H9 (cell line): ENCODE results near the gene S1PR3. TPM values are rescaled to one million over a fixed set of nuclear protein-coding genes. Genes with fewer than 3 reads are reported as not detected.
A peak's percentile ranks its signal among the peaks of the same experiment; 100 is the strongest.

Source experiments
- DNase-seq: peaks from one replicate; pipeline ENCODE4 v3.0.0-alpha.2; 2017
- H2AFZ ChIP-seq: one replicate; pipeline ENCODE4 v1.6.1; 2013; ENCODE audit warnings: mild to moderate bottlenecking, low read length, control low read depth, moderate library complexity
- H2AK5ac ChIP-seq: 2 replicates; pipeline ENCODE4 v1.6.1; 2013; ENCODE audit warnings: low read length, control low read depth, mixed read lengths; ENCODE audit not compliant: insufficient read length
- H2BK120ac ChIP-seq: one replicate; pipeline ENCODE4 v1.6.1; 2013; ENCODE audit warnings: low read depth, mild to moderate bottlenecking, low read length, control low read depth, inconsistent platforms; ENCODE audit not compliant: poor library complexity, severe bottlenecking
- H2BK12ac ChIP-seq: 2 replicates; pipeline ENCODE4 v1.6.1; 2013; ENCODE audit warnings: low read length, control low read depth, mixed read lengths, low read depth; ENCODE audit not compliant: insufficient read length
- H2BK15ac ChIP-seq: 2 replicates; pipeline ENCODE4 v1.6.1; 2013; ENCODE audit warnings: low read depth, low read length, control low read depth
- H2BK20ac ChIP-seq: one replicate; pipeline ENCODE4 v1.6.1; 2013; ENCODE audit warnings: low read depth, mild to moderate bottlenecking, low read length, control low read depth, inconsistent platforms; ENCODE audit not compliant: poor library complexity, severe bottlenecking
- H2BK5ac ChIP-seq: 2 replicates; pipeline ENCODE4 v1.6.1; 2013; ENCODE audit warnings: low read length, control low read depth, mixed read lengths; ENCODE audit not compliant: insufficient read length
- H3K14ac ChIP-seq: 2 replicates; pipeline ENCODE4 v1.6.1; 2013; ENCODE audit warnings: low read length, control low read depth; ENCODE audit not compliant: insufficient read depth
- H3K18ac ChIP-seq: 2 replicates; pipeline ENCODE4 v1.6.1; 2013; ENCODE audit warnings: low read depth, mild to moderate bottlenecking, mixed read lengths, low read length, control low read depth; ENCODE audit not compliant: insufficient read length
- H3K23ac ChIP-seq: 2 replicates; pipeline ENCODE4 v1.6.1; 2013; ENCODE audit warnings: low read length, control low read depth, mixed read lengths, low read depth; ENCODE audit not compliant: insufficient read length
- H3K23me2 ChIP-seq: 2 replicates; pipeline ENCODE4 v1.6.1; 2013; ENCODE audit warnings: low read depth, mild to moderate bottlenecking, mixed read lengths, low read length, control low read depth; ENCODE audit not compliant: insufficient read length, poor library complexity, severe bottlenecking
- H3K27ac ChIP-seq: 2 replicates; pipeline ENCODE4 v1.5.1; 2013; ENCODE audit warnings: low read length, control low read depth, mixed read lengths, low read depth; ENCODE audit not compliant: insufficient read length
- H3K27me3 ChIP-seq: 2 replicates; pipeline ENCODE4 v1.6.1; 2013; ENCODE audit warnings: low read length, control low read depth, inconsistent platforms; ENCODE audit not compliant: insufficient read depth
- H3K4ac ChIP-seq: 2 replicates; pipeline ENCODE4 v1.6.1; 2013; ENCODE audit warnings: low read depth, mild to moderate bottlenecking, control low read depth, inconsistent platforms, low read length, moderate library complexity
- H3K4me1 ChIP-seq: 2 replicates; pipeline ENCODE4 v1.6.1; 2013; ENCODE audit warnings: low read length, control low read depth, inconsistent platforms; ENCODE audit not compliant: insufficient read depth
- H3K4me2 ChIP-seq: 2 replicates; pipeline ENCODE4 v1.6.1; 2013; ENCODE audit warnings: low read length, control low read depth, mixed read lengths; ENCODE audit not compliant: insufficient read length, insufficient read depth
- H3K56ac ChIP-seq: 2 replicates; pipeline ENCODE4 v1.6.1; 2013; ENCODE audit warnings: low read depth, mild to moderate bottlenecking, mixed read lengths, low read length, control low read depth; ENCODE audit not compliant: insufficient read length
- H3K79me1 ChIP-seq: 2 replicates; pipeline ENCODE4 v1.6.1; 2013; ENCODE audit warnings: low read depth, mild to moderate bottlenecking, moderate library complexity, low read length, control low read depth, inconsistent platforms; ENCODE audit not compliant: insufficient read depth, poor library complexity, severe bottlenecking
- H3K79me2 ChIP-seq: 2 replicates; pipeline ENCODE4 v1.6.1; 2013; ENCODE audit warnings: low read length, control low read depth, inconsistent platforms; ENCODE audit not compliant: insufficient read depth
- H3K9ac ChIP-seq: 2 replicates; pipeline ENCODE4 v1.6.1; 2013; ENCODE audit warnings: low read length, control low read depth, mixed read lengths; ENCODE audit not compliant: insufficient read length; ENCODE audit errors: extremely low read depth
- H3K9me3 ChIP-seq: one replicate; pipeline ENCODE4 v1.6.1; 2013; ENCODE audit warnings: low read depth, low read length, inconsistent platforms; ENCODE audit not compliant: control insufficient read depth
- H3T11ph ChIP-seq: one replicate; pipeline ENCODE4 v1.6.1; 2013; ENCODE audit warnings: mild to moderate bottlenecking, low read length, control low read depth, inconsistent platforms
- H4K20me1 ChIP-seq: one replicate; pipeline ENCODE4 v1.6.1; 2013; ENCODE audit not compliant: control insufficient read depth, insufficient read length, insufficient read depth
- H4K5ac ChIP-seq: 2 replicates; pipeline ENCODE4 v1.6.1; 2013; ENCODE audit warnings: low read depth, mild to moderate bottlenecking, mixed read lengths, low read length, control low read depth; ENCODE audit not compliant: insufficient read length
- H4K8ac ChIP-seq: replicated peaks from 2 replicates; pipeline ENCODE4 v1.6.1; 2013; ENCODE audit warnings: low read length, control low read depth, mixed read lengths, low read depth; ENCODE audit not compliant: insufficient read length
- H4K91ac ChIP-seq: 2 replicates; pipeline ENCODE4 v1.6.1; 2013; ENCODE audit warnings: low read depth, mild to moderate bottlenecking, moderate library complexity, mixed read lengths, low read length, control low read depth; ENCODE audit not compliant: insufficient read length
- H3K27ac Mint-ChIP-seq, 3 experiments: 2 replicates in 2 of 3; 3 replicates in 1 of 3; pipeline ENCODE4 v1.8.0; 2020 to 2021; ENCODE audit warnings: mixed read lengths in 3 of 3, mild to moderate bottlenecking in 1 of 3, moderate library complexity in 1 of 3
- H3K27me3 Mint-ChIP-seq: 2 replicates; pipeline ENCODE4 v1.8.0; 2021; ENCODE audit warnings: low read depth, mild to moderate bottlenecking, moderate library complexity, mixed read lengths
- H3K36me3 Mint-ChIP-seq, 3 experiments: 2 replicates in 2 of 3; 3 replicates in 1 of 3; pipeline ENCODE4 v1.8.0; 2020 to 2021; ENCODE audit warnings: low read depth in 3 of 3, mixed read lengths in 3 of 3; ENCODE audit not compliant: insufficient read depth in 1 of 3
- H3K4me1 Mint-ChIP-seq, 2 experiments: 2 replicates each; pipeline ENCODE4 v1.8.0; 2020; ENCODE audit warnings: mixed read lengths in 2 of 2
- H3K4me3 Mint-ChIP-seq, 2 experiments: 2 replicates in 1 of 2; 3 replicates in 1 of 2; pipeline ENCODE4 v1.8.0; 2020 to 2021; ENCODE audit warnings: mild to moderate bottlenecking in 2 of 2, mixed read lengths in 2 of 2, moderate library complexity in 1 of 2
- H3K9me3 Mint-ChIP-seq, 2 experiments: 2 replicates in 1 of 2; 3 replicates in 1 of 2; pipeline ENCODE4 v1.8.0; 2020; ENCODE audit warnings: mild to moderate bottlenecking in 2 of 2, mixed read lengths in 2 of 2, moderate library complexity in 1 of 2
- CTCF ChIP-seq: fragments of 200-600 bp; sonication (generic); conservative IDR thresholded peaks from 3 replicates; pipeline ENCODE4 v1.8.0; 2021; ENCODE audit warnings: antibody characterized with exemption, mild to moderate bottlenecking
- WGBS: extraction: QIAGEN DNeasy Blood & Tissue Kit; methylation state at CpG from one replicate; pipeline ENCODE4 v1.1.7; 2013; ENCODE audit warnings: missing lambda C conversion rate, low lambda C conversion rate, mixed read lengths; ENCODE audit not compliant: insufficient read length; ENCODE audit errors: extremely low coverage; 5-methylcytosine and 5-hydroxymethylcytosine counted together
- total RNA-seq: library from RNA; stranded (reverse); gene quantifications from 2 replicates; pipeline ENCODE4 v1.2.1, GENCODE V29; 2021

S1PR3 gene
- total RNA-seq, 1 experiment from 2014 or later, result 3.3 TPM

DNA sequence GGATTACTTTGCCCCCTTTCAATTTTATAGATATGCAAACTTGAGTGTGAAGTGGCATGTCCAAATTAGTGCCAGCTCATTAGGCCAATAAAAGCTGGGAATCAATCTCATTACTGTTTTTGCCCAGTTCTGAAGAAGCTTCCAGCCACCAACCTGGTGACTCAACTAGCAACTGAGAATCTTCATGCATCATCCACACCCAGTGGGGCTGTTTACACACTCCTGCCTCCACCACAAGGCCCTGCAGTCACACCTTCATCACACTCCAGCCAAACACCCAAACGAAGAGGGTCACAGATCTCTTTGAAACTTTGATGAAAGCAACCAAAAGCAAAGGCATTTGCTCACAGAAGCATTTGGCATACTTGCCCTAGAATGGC lies 41.3 kb upstream of the S1PR3 start:
- H3K4me2 ChIP-seq, result no peak overlapping the region
- no peaks in the 10 kb centered on the region for H3K9me3 Mint-ChIP-seq
- no peak for DNase-seq
- no peak overlapping the region for H2BK120ac ChIP-seq
- no peak overlapping the region for H2AFZ ChIP-seq
- H3K4me3 Mint-ChIP-seq, result no peak overlapping the region
- no peaks in the 10 kb centered on the region; the same call in 1 of the 2 replicates for H3K27me3 Mint-ChIP-seq
- no peak for TF ChIP-seq CTCF
- H3K23ac ChIP-seq, result no peak overlapping the region
- no peak overlapping the region for H3K56ac ChIP-seq
- no peaks in the 10 kb centered on the region for H3K23me2 ChIP-seq
- no peaks in the 10 kb centered on the region for H3K36me3 Mint-ChIP-seq
- H3K9ac ChIP-seq, result no peak overlapping the region
- H2BK5ac ChIP-seq, result no peak overlapping the region
- no peaks in the 10 kb centered on the region for H3K9me3 ChIP-seq
- no peak overlapping the region for H3K27ac Mint-ChIP-seq
- H3K18ac ChIP-seq, result no peak overlapping the region
- H4K5ac ChIP-seq, result no peak overlapping the region
- H3K79me2 ChIP-seq, result no peaks in the 10 kb centered on the region
- peak overlapping the region; percentile 41; the same call in 1 of the 2 replicates for H3K14ac ChIP-seq
- H3K4me1 ChIP-seq, result no peaks in the 10 kb centered on the region; the same call in 1 of the 2 replicates
- no peak overlapping the region for H2BK12ac ChIP-seq
- H3K27ac ChIP-seq, result no peak overlapping the region
- no peak overlapping the region for H2BK15ac ChIP-seq
- peaks cover 8 to 16% of the 10 kb centered on the region in 2 experiments for H3K4me1 Mint-ChIP-seq
- WGBS, result no CpG with 5 or more reads among the region's 1 CpG
- no peaks in the 10 kb centered on the region for H3K79me1 ChIP-seq
- no peak overlapping the region for H2BK20ac ChIP-seq
- H4K20me1 ChIP-seq, result no peaks in the 10 kb centered on the region
- H2AK5ac ChIP-seq, result no peak overlapping the region
- H4K8ac ChIP-seq, result no peak overlapping the region
- H3T11ph ChIP-seq, result no peak overlapping the region
- no peak overlapping the region for H4K91ac ChIP-seq
- H3K27me3 ChIP-seq, result no peaks in the 10 kb centered on the region
- no peak overlapping the region for H3K4ac ChIP-seq
